Measurements from ENCODE around the gene PARP11. TPM values are rescaled to one million over a fixed set of nuclear protein-coding genes. Genes with fewer than 3 reads are reported as not detected.
A peak's percentile ranks its signal among the peaks of the same experiment; 100 is the strongest.

PARP11 gene, protein sequence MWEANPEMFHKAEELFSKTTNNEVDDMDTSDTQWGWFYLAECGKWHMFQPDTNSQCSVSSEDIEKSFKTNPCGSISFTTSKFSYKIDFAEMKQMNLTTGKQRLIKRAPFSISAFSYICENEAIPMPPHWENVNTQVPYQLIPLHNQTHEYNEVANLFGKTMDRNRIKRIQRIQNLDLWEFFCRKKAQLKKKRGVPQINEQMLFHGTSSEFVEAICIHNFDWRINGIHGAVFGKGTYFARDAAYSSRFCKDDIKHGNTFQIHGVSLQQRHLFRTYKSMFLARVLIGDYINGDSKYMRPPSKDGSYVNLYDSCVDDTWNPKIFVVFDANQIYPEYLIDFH
- total RNA-seq, result 10 to 100 TPM; 17.7 to 19.8 TPM

DNA sequence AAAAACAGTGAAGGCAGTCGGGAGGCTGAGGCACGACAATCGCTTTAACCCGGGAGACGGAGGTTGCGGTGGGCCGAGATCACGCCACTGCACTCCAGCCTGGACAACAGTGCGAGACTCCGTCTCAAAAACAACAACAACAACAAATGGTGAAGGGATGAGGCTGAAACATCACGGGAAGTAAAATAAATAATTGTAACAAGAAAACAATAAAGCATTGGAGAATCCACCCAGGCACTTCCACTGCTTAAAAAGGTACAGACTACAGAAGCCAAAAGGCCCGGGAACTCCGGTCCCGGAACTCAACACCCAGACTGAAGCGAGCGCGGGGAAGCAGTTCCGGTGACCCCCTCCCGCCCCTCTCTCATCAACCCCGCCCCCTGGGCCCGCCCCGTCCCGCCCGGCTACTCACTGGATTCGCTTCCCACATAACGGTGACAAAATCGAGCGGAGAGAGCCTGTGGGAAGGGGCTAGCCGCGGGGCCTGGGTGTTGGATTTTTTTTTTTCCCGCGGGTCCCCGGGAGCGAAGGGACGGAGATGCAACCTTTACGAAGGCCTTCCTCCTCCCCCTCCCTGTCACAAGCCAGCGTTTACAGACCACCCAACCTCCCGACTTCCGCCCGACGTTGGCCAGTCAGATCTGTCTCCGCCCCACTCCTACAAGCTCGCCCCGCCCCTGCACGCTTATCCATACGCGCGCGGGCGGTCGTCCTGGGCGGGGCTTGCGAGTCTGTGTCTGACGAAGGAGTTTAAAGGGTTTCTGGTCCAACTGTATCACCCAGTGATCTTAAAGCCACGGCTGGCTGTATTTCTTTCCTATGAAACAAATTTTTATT lies at the start of gene PARP11:
Gene PARP11, minus strand, starts transcription at position 600 of the 837 bp plus-strand sequence. Its CDS starts 170 bp downstream, at position 430.
- Mint-ChIP-seq H3K27me3 (peaks cover 0 to 7% of the 10 kb centered on the region in 2 donors), H3K36me3 (no peaks in the 10 kb centered on the region), H3K9me3 (no peaks in the 10 kb centered on the region), H3K4me1 (ENCODE audit: low read depth in 2 of 2) (peaks cover 41 to 48% of the 10 kb centered on the region in 2 donors), H3K4me3 (peak within 1 kb of the TSS; percentile 96), H3K27ac (peak within 1 kb of the TSS; percentile 94 to 100)
- peak; percentile 99 for ATAC-seq
- DNase-seq (ENCODE audit: low spot score), result peak; percentile 98

GRCh38 chr12:3922033-3922432 lies 48.8 kb upstream of the PARP11 start:
- no peaks in the 10 kb centered on the region for H3K9me3 Mint-ChIP-seq
- ATAC-seq (no peak), DNase-seq (ENCODE audit: low spot score) (no peak)

GRCh38 chr12:3921526-3921925 lies 48.3 kb upstream of the PARP11 start:
- no peak overlapping the region for H3K27ac Mint-ChIP-seq
- no peaks in the 10 kb centered on the region for H3K4me1 Mint-ChIP-seq (ENCODE audit: low read depth in 2 of 2)
- H3K9me3 Mint-ChIP-seq, result no peaks in the 10 kb centered on the region
- ATAC-seq (no peak), DNase-seq (ENCODE audit: low spot score) (no peak)
- H3K4me3 Mint-ChIP-seq, result no peak overlapping the region
- no peaks in the 10 kb centered on the region for H3K36me3 Mint-ChIP-seq
- H3K27me3 Mint-ChIP-seq, result peaks cover 13 to 31% of the 10 kb centered on the region in 2 donors

More at GRCh38 chr12:3922033-3922432, 48.8 kb upstream of the PARP11 start:
- Mint-ChIP-seq H3K27me3 (peaks cover 13 to 28% of the 10 kb centered on the region in 2 donors), H3K27ac (no peak overlapping the region), H3K4me3 (no peak overlapping the region), H3K36me3 (no peaks in the 10 kb centered on the region), H3K4me1 (ENCODE audit: low read depth in 2 of 2) (no peaks in the 10 kb centered on the region)

GRCh38 chr12:3921151-3921471 lies 47.9 kb upstream of the PARP11 start:
- DNase-seq (ENCODE audit: low spot score) (no peak), ATAC-seq (no peak)
- no peaks in the 10 kb centered on the region for H3K36me3 Mint-ChIP-seq
- H3K27ac Mint-ChIP-seq, result no peak overlapping the region
- H3K9me3 Mint-ChIP-seq, result no peaks in the 10 kb centered on the region
- no peak overlapping the region for H3K4me3 Mint-ChIP-seq
- no peaks in the 10 kb centered on the region for H3K4me1 Mint-ChIP-seq (ENCODE audit: low read depth in 2 of 2)
- peaks cover 11 to 31% of the 10 kb centered on the region in 2 donors for H3K27me3 Mint-ChIP-seq

DNA sequence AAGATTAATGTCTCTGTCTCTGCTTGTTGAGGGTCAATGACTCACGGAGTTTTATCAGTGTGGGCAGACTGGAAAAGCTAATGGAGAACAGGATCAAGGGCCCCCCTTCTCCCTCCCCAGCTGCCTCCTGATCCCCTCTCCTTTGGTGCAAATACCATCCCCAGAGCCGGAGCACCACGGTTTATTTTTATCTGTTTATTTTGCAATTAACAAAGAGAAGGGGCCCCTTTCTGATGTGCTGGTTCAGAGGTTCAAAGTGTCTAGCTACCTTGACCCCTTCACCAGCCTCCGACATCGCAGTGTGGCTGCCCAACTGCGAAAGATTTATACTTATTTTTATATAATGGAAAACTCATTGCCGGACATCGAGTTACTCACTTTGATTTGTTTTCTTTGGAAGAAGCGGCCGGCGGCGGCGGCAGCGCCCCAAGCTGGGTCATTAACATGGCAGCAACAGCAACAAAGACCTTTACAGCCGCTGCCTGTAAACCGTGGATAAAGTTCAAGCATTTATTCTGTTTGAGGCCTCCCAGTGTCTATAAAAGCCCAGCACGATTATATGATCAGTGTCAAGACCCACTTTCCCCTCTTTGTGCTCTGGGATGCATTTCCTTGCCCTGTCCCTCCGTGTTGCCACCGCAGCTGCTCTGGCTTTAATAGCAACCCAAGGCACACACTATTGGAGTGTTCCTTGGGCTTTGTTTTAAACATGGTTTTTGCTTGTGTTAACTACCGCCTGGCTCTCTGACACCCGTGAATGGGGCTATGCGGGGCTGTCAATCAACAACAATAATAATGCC lies 47.4 kb upstream of the PARP11 start:
- ATAC-seq (no peak), DNase-seq (ENCODE audit: low spot score) (no peak)
- Mint-ChIP-seq H3K9me3 (no peaks in the 10 kb centered on the region), H3K4me3 (no peak overlapping the region), H3K27me3 (peaks cover 14 to 28% of the 10 kb centered on the region in 2 donors), H3K27ac (no peak overlapping the region), H3K4me1 (ENCODE audit: low read depth in 2 of 2) (no peaks in the 10 kb centered on the region), H3K36me3 (no peaks in the 10 kb centered on the region)

DNA sequence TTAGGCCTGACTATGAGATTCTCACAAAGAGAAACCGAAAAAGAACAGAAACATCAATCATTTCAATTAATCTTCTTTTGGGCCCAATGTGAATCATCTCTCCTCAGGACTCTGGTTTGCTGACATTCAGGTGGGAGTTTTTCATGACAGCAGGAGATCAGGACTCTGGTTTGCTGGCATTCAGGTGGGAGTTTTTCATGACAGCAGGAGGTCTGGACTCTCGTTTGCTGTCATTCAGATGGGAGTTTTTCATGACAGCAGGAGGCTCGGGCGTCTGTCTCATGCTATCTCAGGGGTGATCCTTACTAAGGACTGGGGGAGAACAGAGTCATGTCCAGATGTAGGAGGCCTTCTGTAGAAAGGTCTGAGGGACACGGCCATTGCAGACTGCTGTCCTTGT lies 40.1 kb upstream of the PARP11 start:
- DNase-seq (ENCODE audit: low spot score) (no peak), ATAC-seq (no peak)
- H3K27me3 Mint-ChIP-seq, result peaks cover 3 to 11% of the 10 kb centered on the region in 2 donors
- no peaks in the 10 kb centered on the region for H3K36me3 Mint-ChIP-seq
- H3K4me3 Mint-ChIP-seq, result no peak overlapping the region
- H3K27ac Mint-ChIP-seq, result no peak overlapping the region
- H3K4me1 Mint-ChIP-seq (ENCODE audit: low read depth in 2 of 2), result no peaks in the 10 kb centered on the region
- H3K9me3 Mint-ChIP-seq, result no peaks in the 10 kb centered on the region

GRCh38 chr12:3912863-3913262 lies 39.7 kb upstream of the PARP11 start:
- H3K4me3 Mint-ChIP-seq, result no peak overlapping the region
- H3K27ac Mint-ChIP-seq, result no peak overlapping the region
- DNase-seq (ENCODE audit: low spot score) (no peak), ATAC-seq (no peak)
- no peaks in the 10 kb centered on the region for H3K36me3 Mint-ChIP-seq
- H3K9me3 Mint-ChIP-seq, result no peaks in the 10 kb centered on the region
- no peaks in the 10 kb centered on the region for H3K4me1 Mint-ChIP-seq (ENCODE audit: low read depth in 2 of 2)
- H3K27me3 Mint-ChIP-seq, result peaks cover 3 to 11% of the 10 kb centered on the region in 2 donors

DNA sequence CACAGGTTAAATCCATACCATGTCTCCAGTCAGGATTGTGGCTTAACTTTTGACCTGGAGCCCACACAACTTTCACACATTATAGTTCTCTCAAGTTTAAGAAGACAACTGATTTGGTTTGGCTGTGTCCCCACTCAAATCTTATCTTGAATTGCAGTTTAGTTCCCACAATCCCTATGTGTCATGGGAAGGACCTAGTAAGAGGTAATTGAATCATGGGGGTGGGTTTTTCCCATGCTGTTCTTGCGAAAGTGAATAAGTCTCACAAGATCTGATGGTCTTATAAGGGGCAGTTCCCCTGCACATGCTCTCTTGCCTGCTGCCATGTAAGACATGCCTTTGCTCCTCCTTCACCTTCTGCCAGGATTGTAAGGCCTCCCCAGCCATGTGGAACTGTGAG lies 38.2 kb upstream of the PARP11 start:
- ATAC-seq (no peak), DNase-seq (ENCODE audit: low spot score) (no peak)
- Mint-ChIP-seq H3K27ac (no peak overlapping the region), H3K4me3 (no peak overlapping the region), H3K4me1 (ENCODE audit: low read depth in 2 of 2) (no peaks in the 10 kb centered on the region), H3K27me3 (peaks cover 3 to 14% of the 10 kb centered on the region in 2 donors), H3K36me3 (no peaks in the 10 kb centered on the region), H3K9me3 (no peaks in the 10 kb centered on the region)

DNA sequence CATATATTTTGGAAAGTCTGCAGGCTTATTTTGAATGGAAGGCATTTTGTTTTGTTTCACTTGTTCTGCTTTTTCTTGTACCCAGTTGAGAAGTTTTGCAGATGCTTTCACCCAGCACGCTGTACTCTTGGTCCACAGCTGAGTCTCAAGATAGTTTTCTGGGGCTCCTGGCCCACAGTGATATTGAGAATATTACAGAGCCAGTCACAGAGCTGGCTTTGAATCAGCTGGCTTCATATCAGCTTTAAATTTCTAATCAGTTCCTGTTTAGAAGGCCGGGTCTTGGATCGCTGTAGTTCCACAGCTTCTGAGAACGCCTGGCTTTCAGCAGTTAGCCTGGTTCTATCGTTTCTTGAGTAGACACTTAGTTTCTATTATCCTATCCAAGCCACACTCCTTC lies 32.5 kb upstream of the PARP11 start:
- Mint-ChIP-seq H3K4me3 (no peak overlapping the region), H3K36me3 (no peaks in the 10 kb centered on the region), H3K27ac (no peak overlapping the region), H3K9me3 (no peaks in the 10 kb centered on the region), H3K27me3 (peaks cover 12 to 20% of the 10 kb centered on the region in 2 donors), H3K4me1 (ENCODE audit: low read depth in 2 of 2) (no peaks in the 10 kb centered on the region)
- DNase-seq (ENCODE audit: low spot score) (no peak), ATAC-seq (no peak)

DNA sequence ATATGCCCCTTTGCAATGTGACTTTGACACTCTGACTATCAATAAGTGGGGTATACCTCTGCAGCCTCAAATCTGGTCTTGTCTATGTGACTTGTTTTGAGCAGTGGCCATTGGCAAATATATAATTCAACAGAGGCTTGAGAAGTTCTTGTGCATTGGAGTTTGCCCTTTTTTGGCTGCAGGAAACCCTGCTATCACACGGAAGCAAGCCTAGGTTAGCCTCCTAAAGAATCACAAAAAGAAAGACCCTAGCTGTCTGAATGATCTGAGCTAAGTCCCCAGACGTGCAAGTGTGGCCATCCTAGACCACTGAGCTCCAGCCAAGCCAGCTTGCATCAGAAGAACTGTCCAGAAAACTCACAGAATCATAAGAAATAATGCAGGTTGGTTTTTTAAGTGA lies 31.8 kb upstream of the PARP11 start:
- ATAC-seq, result no peak
- no peaks in the 10 kb centered on the region for H3K9me3 Mint-ChIP-seq
- H3K27ac Mint-ChIP-seq, result no peak overlapping the region
- H3K4me3 Mint-ChIP-seq, result no peak overlapping the region
- no peaks in the 10 kb centered on the region for H3K4me1 Mint-ChIP-seq (ENCODE audit: low read depth in 2 of 2)
- no peak for DNase-seq (ENCODE audit: low spot score)
- peaks cover 12 to 20% of the 10 kb centered on the region in 2 donors for H3K27me3 Mint-ChIP-seq
- no peaks in the 10 kb centered on the region for H3K36me3 Mint-ChIP-seq

GRCh38 chr12:3902921-3903320 lies 29.7 kb upstream of the PARP11 start:
- Mint-ChIP-seq H3K4me3 (no peak overlapping the region), H3K4me1 (ENCODE audit: low read depth in 2 of 2) (peaks cover 0 to under 1% of the 10 kb centered on the region in 2 donors)

DNA sequence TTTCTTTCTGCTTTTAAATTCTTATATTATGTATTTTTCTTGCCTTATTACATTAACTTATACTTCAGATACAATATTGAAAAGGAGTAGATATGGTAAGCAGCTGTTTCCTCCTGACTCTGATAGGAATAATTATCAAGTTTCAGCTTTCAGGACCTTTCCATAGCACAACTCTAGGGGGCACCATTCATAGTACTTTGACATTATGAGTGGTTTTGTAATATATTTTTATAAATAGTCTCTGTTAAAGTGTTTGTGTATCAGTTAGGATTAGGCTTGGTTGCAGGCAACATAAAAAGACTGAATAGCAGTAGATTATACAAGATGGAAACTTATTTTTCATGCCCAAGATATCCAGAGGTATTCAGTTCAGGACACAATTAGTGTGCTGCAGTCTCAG lies 27.9 kb upstream of the PARP11 start:
- H3K27me3 Mint-ChIP-seq, result peaks cover 17 to 18% of the 10 kb centered on the region in 2 donors
- H3K4me1 Mint-ChIP-seq (ENCODE audit: low read depth in 2 of 2), result peaks cover 8 to 15% of the 10 kb centered on the region in 2 donors
- no peak overlapping the region for H3K27ac Mint-ChIP-seq

More at GRCh38 chr12:3902921-3903320, 29.7 kb upstream of the PARP11 start:
- DNase-seq (ENCODE audit: low spot score) (no peak), ATAC-seq (no peak)
- no peaks in the 10 kb centered on the region for H3K36me3 Mint-ChIP-seq
- peaks cover 15 to 20% of the 10 kb centered on the region in 2 donors for H3K27me3 Mint-ChIP-seq
- H3K27ac Mint-ChIP-seq, result no peak overlapping the region
- no peaks in the 10 kb centered on the region for H3K9me3 Mint-ChIP-seq

DNA sequence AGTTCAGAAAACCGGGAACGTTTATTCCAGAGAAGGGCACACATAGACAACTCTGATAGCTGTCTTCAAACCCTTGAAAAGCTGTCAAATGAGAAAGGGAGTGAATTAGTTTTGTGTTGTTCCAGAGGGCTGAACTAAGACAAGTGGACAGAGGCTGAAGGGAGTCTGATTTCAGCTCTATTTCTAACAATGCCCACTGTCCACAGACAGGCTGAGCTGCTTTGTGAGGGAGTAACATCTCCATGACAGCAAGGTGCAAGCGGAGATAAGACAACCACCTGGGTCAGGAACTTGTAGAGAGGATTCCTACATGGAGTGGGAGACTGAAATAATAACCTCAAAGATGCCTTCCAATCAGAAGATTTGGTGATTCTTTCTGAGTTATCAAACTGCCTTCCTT lies 25.6 kb upstream of the PARP11 start:
- Mint-ChIP-seq H3K4me1 (ENCODE audit: low read depth in 2 of 2) (peaks cover 8 to 15% of the 10 kb centered on the region in 2 donors), H3K4me3 (no peak overlapping the region), H3K27ac (no peak overlapping the region), H3K27me3 (peaks cover 9 to 18% of the 10 kb centered on the region in 2 donors), H3K36me3 (no peaks in the 10 kb centered on the region), H3K9me3 (no peaks in the 10 kb centered on the region)
- ATAC-seq (no peak), DNase-seq (ENCODE audit: low spot score) (no peak)

More for the DNA sequence above, 27.9 kb upstream of the PARP11 start:
- Mint-ChIP-seq H3K4me3 (no peak overlapping the region), H3K9me3 (no peaks in the 10 kb centered on the region), H3K36me3 (no peaks in the 10 kb centered on the region)
- ATAC-seq, result no peak
- no peak for DNase-seq (ENCODE audit: low spot score)

Measured in natural killer cell treated with Interleukin-12 subunit alpha and Interleukin-12 subunit beta and Interleukin-15 and Interleukin-18, amount 100 ng/mL, for 72 hours (primary cell).